GM18867 (cell line): Measurements from ENCODE around the gene SNAPC5.
"Not testable (repeated sequence)": the region's sequence is repeated elsewhere in the genome, so short reads cannot be mapped to it uniquely, and the experiment has no call there.

Experiments used
- ATAC-seq: cut with Tn5 transposase; IDR thresholded peaks from one replicate; pipeline ENCODE4 v1.9.1; 2021; ENCODE audit warnings: mild to moderate bottlenecking, moderate library complexity; ENCODE audit not compliant: unreplicated experiment

Gene SNAPC5

DNA sequence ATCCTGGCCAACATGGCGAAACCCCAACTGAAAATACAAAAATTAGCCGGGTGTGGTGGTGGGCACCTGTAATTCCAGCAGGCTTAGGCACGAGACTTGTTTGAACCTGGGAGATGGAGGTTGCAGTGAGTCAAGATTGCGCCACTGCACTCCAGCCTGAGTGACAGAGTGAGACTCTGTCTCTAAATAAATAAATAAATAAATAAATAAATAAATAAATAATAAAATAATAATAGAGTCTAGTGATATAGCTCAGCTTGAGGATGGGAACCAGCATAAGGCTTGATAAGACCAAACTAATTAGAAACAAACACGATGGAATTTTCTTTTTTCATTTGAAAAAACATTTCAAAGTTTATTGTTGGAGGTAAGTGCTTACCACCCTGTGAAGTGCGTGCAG lies 36.3 kb downstream of the SNAPC5 start:
- not testable (repeated sequence) for ATAC-seq

GRCh38 chr15:66459818-66460615 lies 37.5 kb downstream of the SNAPC5 start:
- ATAC-seq = no peak

- no peak for ATAC-seq
These were observed 41.4 kb downstream of the SNAPC5 start for GRCh38 chr15:66456211-66456610.

GRCh38 chr15:66454143-66454542 lies 43.4 kb downstream of the SNAPC5 start:
- ATAC-seq = no peak

DNA sequence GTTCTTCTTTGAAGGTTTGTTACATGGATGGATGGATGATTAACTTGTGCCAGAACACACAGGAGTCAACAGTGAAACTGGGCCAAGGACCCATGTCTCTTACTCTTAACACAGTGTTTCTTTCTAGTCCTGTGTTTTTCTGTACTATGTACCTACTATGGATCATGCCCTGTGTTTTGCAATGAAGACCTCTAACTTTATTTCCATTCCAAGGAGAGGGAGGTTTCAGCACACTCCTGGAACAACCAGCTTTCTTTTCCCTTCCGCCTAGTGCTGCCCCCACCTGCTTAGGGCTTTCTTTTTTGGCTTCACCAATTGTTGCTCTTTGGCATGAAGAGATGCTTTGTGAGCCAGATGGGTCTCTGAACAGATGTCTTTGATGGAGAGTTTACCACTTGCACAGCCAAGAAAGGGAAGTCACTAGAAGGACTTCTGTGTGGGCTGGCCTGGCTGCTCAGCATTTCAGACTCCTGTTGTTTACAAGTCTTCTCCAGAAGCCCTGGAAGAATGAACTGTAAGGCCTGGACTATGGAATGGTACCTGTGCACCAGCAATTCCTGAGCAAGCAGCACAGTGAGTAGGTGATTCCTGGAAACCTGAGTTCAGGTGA lies 44.5 kb downstream of the SNAPC5 start:
- ATAC-seq = no peak

DNA sequence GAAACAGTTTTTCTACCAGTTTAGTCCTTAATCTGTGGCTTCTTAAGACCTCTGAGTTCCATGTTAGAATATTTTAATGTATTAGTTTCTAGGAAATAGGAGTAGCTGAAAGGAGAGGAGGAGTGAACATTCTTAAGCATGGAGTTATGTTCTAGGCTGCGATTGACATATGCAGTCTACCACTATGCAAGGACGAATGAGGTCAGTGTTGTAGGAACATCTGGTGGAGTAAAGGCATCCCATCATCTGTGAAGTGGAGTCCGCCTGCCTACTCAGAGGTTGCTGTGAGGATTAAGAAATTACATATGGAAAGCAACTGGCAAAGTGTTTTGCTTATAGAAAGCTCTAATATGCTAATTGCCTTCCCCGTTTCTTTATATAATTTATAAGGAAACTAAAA lies 45.1 kb downstream of the SNAPC5 start:
- no peak for ATAC-seq
